ENCODE results near the gene TMEM130.

DNA sequence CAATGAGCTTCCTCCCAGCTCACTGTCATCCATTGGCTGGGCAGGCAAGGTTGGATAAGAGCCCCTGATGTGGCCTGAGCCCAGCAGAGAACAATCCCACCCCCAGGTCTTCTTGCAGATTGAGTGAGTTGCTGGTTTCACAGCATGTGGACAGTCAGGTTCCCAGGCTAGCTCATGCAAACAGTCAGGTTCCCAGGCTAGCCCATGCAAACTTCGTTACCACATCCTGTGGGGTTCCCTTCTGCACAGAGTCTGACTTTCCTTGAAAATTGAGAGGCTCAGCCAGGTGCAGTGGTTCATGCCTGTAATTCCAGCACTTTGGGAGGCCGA, 67.1 kb downstream of the TMEM130 start:
- TF ChIP-seq, protein P1, sequence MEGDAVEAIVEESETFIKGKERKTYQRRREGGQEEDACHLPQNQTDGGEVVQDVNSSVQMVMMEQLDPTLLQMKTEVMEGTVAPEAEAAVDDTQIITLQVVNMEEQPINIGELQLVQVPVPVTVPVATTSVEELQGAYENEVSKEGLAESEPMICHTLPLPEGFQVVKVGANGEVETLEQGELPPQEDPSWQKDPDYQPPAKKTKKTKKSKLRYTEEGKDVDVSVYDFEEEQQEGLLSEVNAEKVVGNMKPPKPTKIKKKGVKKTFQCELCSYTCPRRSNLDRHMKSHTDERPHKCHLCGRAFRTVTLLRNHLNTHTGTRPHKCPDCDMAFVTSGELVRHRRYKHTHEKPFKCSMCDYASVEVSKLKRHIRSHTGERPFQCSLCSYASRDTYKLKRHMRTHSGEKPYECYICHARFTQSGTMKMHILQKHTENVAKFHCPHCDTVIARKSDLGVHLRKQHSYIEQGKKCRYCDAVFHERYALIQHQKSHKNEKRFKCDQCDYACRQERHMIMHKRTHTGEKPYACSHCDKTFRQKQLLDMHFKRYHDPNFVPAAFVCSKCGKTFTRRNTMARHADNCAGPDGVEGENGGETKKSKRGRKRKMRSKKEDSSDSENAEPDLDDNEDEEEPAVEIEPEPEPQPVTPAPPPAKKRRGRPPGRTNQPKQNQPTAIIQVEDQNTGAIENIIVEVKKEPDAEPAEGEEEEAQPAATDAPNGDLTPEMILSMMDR (IDR thresholded peaks at IDR 0.05), result no peak
- no peak for TF ChIP-seq POLR2A (IDR thresholded peaks at IDR 0.05)
